ENCODE measurements around the gene PTPRO.

DNA sequence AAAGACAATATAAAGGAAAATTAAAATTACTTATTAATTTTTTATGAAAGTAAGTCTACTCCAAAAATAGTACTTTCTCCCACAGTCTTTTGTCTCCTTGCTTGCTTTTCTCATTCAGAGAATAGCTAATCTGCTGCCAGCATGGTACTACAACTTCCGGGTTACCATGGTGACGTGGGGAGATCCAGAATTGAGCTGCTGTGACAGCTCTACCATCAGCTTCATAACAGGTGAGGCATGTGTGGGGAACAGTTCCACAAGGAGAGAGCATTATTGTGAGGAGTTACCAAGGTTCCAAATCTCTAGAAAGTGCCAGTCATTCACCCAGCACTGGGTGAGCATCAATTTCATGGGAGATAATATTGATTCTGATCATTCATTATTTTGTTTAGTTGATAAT is 197.8 kb downstream of the PTPRO start:
- TF ChIP-seq, protein P1, sequence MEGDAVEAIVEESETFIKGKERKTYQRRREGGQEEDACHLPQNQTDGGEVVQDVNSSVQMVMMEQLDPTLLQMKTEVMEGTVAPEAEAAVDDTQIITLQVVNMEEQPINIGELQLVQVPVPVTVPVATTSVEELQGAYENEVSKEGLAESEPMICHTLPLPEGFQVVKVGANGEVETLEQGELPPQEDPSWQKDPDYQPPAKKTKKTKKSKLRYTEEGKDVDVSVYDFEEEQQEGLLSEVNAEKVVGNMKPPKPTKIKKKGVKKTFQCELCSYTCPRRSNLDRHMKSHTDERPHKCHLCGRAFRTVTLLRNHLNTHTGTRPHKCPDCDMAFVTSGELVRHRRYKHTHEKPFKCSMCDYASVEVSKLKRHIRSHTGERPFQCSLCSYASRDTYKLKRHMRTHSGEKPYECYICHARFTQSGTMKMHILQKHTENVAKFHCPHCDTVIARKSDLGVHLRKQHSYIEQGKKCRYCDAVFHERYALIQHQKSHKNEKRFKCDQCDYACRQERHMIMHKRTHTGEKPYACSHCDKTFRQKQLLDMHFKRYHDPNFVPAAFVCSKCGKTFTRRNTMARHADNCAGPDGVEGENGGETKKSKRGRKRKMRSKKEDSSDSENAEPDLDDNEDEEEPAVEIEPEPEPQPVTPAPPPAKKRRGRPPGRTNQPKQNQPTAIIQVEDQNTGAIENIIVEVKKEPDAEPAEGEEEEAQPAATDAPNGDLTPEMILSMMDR (IDR thresholded peaks at IDR 0.05): no peak
- TF ChIP-seq POLR2A (IDR thresholded peaks at IDR 0.05) (no peak), POLR2AphosphoS5 (IDR thresholded peaks at IDR 0.05) (no peak)
